Inferior parietal cortex (tissue), 1 donor: Measurements from ENCODE around the gene OBSCN.

Experiments
- DNase-seq: peaks from one replicate; pipeline ENCODE4 v3.0.0-alpha.2; 2016; ENCODE audit errors: extremely low spot score

Gene OBSCN

GRCh38 chr1:228368801-228369607, 161.2 kb downstream of the OBSCN start:
- peak; percentile 35 for DNase-seq

DNA sequence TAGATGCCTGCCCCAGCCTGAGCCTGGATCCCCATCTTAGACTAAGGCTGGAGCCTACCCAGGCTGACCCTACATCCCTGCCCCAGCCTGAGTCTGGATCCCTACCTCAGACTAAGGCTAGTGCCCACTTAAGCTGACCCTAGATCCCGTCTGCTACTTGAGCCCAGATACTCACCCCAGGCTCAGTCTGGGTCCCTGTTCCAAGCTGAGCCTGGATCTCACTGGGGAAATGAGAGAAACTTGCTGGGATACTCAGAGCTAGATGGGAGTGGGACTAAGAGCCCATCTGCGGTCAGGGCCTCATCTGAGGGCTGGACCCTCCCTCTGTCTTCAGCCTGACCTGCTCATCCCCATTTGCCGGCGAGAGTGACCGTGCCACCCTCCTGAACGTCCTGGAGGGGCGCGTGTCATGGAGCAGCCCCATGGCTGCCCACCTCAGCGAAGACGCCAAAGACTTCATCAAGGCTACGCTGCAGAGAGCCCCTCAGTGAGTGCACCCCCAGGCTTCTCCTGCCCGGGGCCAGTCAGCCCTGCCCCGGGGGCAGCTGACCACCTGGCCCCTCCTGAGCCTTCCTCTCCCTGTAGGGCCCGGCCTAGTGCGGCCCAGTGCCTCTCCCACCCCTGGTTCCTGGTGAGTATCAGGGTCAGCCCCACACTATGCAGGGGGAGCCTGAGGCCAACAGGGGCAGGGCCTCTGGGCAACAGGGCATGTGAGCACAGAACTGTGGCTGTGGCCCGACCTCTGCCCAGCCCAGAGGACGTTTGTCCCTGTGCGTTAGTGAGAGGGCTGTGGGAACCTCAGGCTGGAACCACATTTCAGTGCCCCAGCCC, 162.0 kb downstream of the OBSCN start:
- DNase-seq = no peak

GRCh38 chr1:228370439-228370940, 162.6 kb downstream of the OBSCN start:
- DNase-seq = no peak

- no peak for DNase-seq
Measured at GRCh38 chr1:228370941-228371740, 163.3 kb downstream of the OBSCN start.

DNA sequence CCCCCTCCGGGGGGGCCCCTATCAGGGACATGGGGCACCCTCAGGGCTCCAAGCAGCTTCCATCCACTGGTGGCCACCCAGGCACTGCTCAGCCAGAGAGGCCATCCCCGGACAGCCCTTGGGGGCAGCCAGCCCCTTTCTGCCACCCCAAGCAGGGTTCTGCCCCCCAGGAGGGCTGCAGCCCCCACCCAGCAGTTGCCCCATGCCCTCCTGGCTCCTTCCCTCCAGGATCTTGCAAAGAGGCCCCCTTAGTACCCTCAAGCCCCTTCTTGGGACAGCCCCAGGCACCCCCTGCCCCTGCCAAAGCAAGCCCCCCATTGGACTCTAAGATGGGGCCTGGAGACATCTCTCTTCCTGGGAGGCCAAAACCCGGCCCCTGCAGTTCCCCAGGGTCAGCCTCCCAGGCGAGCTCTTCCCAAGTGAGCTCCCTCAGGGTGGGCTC, 163.9 kb downstream of the OBSCN start:
- no peak for DNase-seq

DNA sequence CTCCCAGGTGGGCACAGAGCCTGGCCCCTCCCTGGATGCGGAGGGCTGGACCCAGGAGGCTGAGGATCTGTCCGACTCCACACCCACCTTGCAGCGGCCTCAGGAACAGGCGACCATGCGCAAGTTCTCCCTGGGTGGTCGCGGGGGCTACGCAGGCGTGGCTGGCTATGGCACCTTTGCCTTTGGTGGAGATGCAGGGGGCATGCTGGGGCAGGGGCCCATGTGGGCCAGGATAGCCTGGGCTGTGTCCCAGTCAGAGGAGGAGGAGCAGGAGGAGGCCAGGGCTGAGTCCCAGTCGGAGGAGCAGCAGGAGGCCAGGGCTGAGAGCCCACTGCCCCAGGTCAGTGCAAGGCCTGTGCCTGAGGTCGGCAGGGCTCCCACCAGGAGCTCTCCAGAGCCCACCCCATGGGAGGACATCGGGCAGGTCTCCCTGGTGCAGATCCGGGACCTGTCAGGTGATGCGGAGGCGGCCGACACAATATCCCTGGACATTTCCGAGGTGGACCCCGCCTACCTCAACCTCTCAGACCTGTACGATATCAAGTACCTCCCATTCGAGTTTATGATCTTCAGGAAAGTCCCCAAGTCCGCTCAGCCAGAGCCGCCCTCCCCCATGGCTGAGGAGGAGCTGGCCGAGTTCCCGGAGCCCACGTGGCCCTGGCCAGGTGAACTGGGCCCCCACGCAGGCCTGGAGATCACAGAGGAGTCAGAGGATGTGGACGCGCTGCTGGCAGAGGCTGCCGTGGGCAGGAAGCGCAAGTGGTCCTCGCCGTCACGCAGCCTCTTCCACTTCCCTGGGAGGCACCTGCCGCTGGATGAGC, 164.5 kb downstream of the OBSCN start:
- no peak for DNase-seq

- DNase-seq = no peak
Measured at GRCh38 chr1:228373004-228373680, 165.3 kb downstream of the OBSCN start.

GRCh38 chr1:228373681-228374571, 166.1 kb downstream of the OBSCN start:
- DNase-seq = no peak

DNA sequence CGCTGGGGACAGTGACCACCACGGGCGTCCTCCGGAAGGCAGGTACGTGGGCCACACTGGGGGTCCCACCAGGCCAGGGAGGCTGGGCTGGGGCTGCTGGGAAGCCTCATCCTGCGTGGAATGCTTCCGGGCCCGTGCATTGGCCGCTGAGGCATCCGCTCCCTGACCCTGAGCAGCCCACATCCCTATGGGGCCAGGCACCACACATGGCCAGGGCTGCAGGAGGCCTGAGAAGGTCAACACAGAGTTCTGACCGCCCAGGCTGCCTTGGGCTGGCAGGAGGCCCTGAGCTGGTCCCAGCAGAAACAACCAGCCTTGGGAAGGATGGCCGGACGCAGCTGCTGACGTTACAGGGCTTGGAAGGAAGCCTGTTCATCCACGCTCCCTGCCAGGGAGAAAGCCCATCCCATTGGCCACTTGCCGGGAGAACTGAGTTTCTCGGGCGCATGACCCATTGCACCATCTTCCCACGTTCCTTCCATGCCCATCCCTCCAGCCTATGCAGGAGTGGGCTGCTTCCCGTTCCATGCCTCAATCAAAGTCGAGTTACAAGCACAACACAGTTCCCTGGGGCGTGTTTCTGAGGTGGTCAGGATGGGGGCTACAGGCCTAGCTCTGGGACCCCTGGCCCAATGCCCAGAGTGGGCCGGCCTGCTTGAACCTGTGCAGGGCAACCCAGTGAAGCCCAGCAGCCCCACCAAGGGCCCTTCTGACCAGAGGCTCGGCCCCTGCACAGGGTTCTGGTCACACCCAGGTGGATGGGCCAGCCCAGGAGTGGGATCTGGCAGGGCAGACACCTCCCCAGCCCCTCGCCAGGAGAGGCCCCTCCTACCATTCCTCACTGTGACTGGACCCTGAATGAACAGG, 167.1 kb downstream of the OBSCN start:
- DNase-seq = peak; percentile 31

GRCh38 chr1:228375578-228376261, 167.9 kb downstream of the OBSCN start:
- DNase-seq = no peak

DNA sequence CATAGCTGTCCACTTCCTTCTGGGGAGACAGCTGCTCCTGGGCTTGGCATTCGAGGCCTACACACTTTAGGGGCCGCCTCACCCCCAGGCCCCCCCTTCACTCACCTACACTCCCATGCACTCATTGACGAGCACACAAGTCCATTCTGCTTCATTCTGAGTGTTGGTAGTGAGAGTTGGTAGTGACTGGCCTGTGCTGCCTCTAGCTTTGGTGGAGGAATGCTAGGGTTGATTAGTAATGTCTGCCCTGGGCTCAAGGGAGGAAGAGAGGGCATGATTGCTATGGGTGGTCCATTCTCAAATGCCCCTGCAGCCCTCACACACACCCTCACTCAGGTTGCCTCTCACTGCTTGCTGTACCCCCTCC, 168.4 kb downstream of the OBSCN start:
- no peak for DNase-seq

DNA sequence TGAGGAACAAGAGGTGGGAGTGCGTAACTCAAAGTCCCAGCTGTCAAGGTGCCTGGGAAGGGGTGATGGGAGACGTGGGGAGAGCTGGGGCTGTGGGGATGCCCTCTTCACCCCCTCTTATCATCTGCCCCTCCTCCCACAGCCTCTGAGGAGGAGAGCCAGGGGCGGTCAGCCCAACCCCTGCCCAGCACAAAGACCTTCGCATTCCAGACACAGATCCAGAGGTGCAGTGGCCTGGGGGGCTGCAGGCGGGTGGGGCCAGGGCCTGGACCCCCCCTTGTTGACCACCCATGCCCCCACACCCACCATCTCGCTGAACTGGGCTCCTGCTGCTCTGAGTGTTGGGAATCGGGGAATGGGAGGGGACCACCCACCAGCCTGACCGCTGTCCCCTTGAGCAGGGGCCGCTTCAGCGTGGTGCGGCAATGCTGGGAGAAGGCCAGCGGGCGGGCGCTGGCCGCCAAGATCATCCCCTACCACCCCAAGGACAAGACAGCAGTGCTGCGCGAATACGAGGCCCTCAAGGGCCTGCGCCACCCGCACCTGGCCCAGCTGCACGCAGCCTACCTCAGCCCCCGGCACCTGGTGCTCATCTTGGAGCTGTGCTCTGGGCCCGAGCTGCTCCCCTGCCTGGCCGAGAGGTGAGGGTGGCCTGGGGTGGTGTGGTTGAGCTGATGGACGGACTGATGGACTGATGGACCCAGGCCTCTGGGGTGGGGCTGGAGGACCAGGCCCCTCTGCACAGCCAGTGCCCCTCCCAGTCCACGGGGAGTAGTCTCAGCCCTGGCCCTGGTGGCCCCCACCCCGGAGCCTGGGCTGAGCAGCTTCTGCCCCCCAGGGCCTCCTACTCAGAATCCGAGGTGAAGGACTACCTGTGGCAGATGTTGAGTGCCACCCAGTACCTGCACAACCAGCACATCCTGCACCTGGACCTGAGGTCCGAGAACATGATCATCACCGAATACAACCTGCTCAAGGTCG, 169.1 kb downstream of the OBSCN start:
- DNase-seq = no peak

- no peak for DNase-seq
Measured at GRCh38 chr1:228377664-228378089, 169.8 kb downstream of the OBSCN start.

- DNase-seq = peak; percentile 37
Measured at GRCh38 chr1:228378090-228378872, 170.4 kb downstream of the OBSCN start.

GRCh38 chr1:228378873-228379460, 171.1 kb downstream of the OBSCN start:
- no peak for DNase-seq
